Measurements from ENCODE around the gene IFI44. TPM values are rescaled to one million over a fixed set of nuclear protein-coding genes. Genes with fewer than 3 reads are reported as not detected.

IFI44 gene
- total RNA-seq, 1 donor from 2014 or later, result 7.4 TPM

DNA sequence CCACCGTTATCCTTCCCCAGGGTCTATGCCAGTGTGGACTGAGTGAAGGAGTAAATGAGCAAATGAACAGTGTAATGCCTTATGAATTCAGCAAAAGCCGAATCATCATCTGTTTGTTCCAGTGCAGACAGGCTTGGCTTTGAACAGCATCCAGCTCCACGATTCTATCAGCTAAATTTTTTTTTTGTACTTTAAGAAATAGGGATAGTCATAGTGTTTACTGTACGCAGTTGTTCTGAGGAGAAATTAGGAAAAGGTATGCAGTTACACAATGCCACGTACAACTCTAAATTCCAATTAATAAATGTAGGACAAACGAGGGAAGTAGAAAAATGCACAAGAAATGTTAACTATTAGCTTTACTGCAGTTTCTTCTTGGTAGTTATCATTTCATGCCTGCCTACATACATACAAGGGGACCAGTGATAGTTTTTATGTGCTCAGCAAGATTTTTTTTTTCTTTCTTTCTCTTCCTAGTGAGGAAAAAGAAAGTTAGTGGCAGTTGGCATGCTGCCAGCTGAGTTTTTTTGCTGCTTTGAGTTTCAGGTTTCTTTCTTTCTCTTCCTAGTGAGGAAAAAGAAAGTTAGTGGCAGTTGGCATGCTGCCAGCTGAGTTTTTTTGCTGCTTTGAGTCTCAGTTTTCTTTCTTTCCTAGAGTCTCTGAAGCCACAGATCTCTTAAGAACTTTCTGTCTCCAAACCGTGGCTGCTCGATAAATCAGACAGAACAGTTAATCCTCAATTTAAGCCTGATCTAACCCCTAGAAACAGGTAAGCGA lies 29.6 kb upstream of the IFI44 start, which contains the start of gene IFI44L:
Gene IFI44L (plus strand): TSS at position 646 of the 777 bp plus-strand sequence. CDS start 7,468 bp downstream, outside the sequence.
- Mint-ChIP-seq H3K9me3 (ENCODE audit: low read depth) (no peaks in the 10 kb centered on the region), H3K36me3 (ENCODE audit: low read depth) (no peaks in the 10 kb centered on the region), H3K4me1 (ENCODE audit: low read depth) (peaks cover 41% of the 10 kb centered on the region), H3K4me3 (ENCODE audit: unreplicated experiment) (peak within 1 kb of the TSS; percentile 62), H3K27me3 (ENCODE audit: low read depth) (no peaks in the 10 kb centered on the region), H3K27ac (ENCODE audit: unreplicated experiment) (peak within 1 kb of the TSS; percentile 74)
- TF ChIP-seq, protein P1, sequence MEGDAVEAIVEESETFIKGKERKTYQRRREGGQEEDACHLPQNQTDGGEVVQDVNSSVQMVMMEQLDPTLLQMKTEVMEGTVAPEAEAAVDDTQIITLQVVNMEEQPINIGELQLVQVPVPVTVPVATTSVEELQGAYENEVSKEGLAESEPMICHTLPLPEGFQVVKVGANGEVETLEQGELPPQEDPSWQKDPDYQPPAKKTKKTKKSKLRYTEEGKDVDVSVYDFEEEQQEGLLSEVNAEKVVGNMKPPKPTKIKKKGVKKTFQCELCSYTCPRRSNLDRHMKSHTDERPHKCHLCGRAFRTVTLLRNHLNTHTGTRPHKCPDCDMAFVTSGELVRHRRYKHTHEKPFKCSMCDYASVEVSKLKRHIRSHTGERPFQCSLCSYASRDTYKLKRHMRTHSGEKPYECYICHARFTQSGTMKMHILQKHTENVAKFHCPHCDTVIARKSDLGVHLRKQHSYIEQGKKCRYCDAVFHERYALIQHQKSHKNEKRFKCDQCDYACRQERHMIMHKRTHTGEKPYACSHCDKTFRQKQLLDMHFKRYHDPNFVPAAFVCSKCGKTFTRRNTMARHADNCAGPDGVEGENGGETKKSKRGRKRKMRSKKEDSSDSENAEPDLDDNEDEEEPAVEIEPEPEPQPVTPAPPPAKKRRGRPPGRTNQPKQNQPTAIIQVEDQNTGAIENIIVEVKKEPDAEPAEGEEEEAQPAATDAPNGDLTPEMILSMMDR (IDR thresholded peaks at IDR 0.05), result no peak
- DNase-seq (ENCODE audit: low spot score), result no peak

DNA sequence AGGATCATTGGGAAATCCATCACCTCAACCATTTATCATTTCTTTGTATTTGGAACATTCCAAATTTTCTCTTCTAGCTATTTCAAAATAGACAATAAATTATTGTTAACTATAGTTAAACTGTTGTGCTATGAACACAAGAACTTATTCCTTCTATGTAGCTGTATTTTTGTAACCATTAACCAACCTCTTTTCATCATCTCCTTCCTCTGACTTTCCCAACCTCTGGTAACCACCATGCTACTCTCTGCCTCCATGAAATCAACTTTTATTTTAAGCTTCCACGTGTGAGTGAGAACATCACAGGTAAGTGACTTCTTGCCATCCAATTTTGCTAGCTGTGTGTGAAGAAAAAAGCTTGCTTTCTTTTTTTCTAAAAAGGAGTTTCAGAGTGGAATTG lies 29.0 kb upstream of the IFI44 start:
- H3K27ac Mint-ChIP-seq (ENCODE audit: unreplicated experiment), result peak overlapping the region; percentile 73
- no peak for DNase-seq (ENCODE audit: low spot score)
- no peaks in the 10 kb centered on the region for H3K27me3 Mint-ChIP-seq (ENCODE audit: low read depth)
- H3K4me3 Mint-ChIP-seq (ENCODE audit: unreplicated experiment), result peak overlapping the region; percentile 62
- peaks cover 41% of the 10 kb centered on the region for H3K4me1 Mint-ChIP-seq (ENCODE audit: low read depth)
- TF ChIP-seq, protein P1 (IDR thresholded peaks at IDR 0.05), result no peak
- H3K36me3 Mint-ChIP-seq (ENCODE audit: low read depth), result no peaks in the 10 kb centered on the region
- no peaks in the 10 kb centered on the region for H3K9me3 Mint-ChIP-seq (ENCODE audit: low read depth)

- no peak for DNase-seq (ENCODE audit: low spot score)
- TF ChIP-seq, protein P1 (IDR thresholded peaks at IDR 0.05), result no peak
- H3K27ac Mint-ChIP-seq (ENCODE audit: unreplicated experiment), result no peak overlapping the region
- H3K4me1 Mint-ChIP-seq (ENCODE audit: low read depth), result peaks cover 39% of the 10 kb centered on the region
- H3K4me3 Mint-ChIP-seq (ENCODE audit: unreplicated experiment), result peak overlapping the region; percentile 28
- no peaks in the 10 kb centered on the region for H3K36me3 Mint-ChIP-seq (ENCODE audit: low read depth)
- no peaks in the 10 kb centered on the region for H3K9me3 Mint-ChIP-seq (ENCODE audit: low read depth)
- H3K27me3 Mint-ChIP-seq (ENCODE audit: low read depth), result no peaks in the 10 kb centered on the region
These were observed 27.1 kb upstream of the IFI44 start for GRCh38 chr1:78622548-78622947.

GRCh38 chr1:78624035-78624434 lies 25.6 kb upstream of the IFI44 start:
- Mint-ChIP-seq H3K4me3 (ENCODE audit: unreplicated experiment) (no peak overlapping the region), H3K27me3 (ENCODE audit: low read depth) (no peaks in the 10 kb centered on the region), H3K9me3 (ENCODE audit: low read depth) (no peaks in the 10 kb centered on the region), H3K36me3 (ENCODE audit: low read depth) (peaks cover 3% of the 10 kb centered on the region), H3K4me1 (ENCODE audit: low read depth) (peaks cover 31% of the 10 kb centered on the region), H3K27ac (ENCODE audit: unreplicated experiment) (no peak overlapping the region)
- no peak for DNase-seq (ENCODE audit: low spot score)
- TF ChIP-seq, protein P1 (IDR thresholded peaks at IDR 0.05), result no peak

DNA sequence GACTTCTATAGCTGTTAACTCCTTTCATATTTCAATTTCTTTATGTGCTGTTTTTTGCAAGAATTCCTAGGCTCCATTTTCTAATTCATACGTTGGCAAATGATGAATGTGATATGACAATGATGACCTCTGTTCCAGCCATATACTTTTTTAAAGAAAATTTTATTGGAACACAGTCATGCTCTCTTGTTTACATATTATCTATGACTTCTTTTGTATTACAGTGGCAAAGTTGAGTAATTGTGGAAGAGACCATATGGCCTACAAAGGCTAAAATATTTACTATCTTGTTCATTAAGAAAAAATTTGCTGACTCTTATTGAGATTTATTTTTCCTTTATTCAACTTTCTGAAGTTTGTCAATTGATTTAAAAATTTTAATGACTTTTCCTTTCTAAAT lies 22.3 kb upstream of the IFI44 start:
- no peak for DNase-seq (ENCODE audit: low spot score)
- Mint-ChIP-seq H3K9me3 (ENCODE audit: low read depth) (no peaks in the 10 kb centered on the region), H3K4me3 (ENCODE audit: unreplicated experiment) (no peak overlapping the region), H3K27me3 (ENCODE audit: low read depth) (no peaks in the 10 kb centered on the region), H3K27ac (ENCODE audit: unreplicated experiment) (no peak overlapping the region), H3K36me3 (ENCODE audit: low read depth) (peaks cover 3% of the 10 kb centered on the region), H3K4me1 (ENCODE audit: low read depth) (peaks cover 6% of the 10 kb centered on the region)
- TF ChIP-seq, protein P1 (IDR thresholded peaks at IDR 0.05), result no peak
